GM12891 (cell line): ENCODE data around the gene PLAU.

Source experiments
- PAX5 ChIP-seq: IDR thresholded peaks from 2 replicates; pipeline ENCODE4 v1.6.1; 2011; ENCODE audit warnings: low read length, moderate library complexity, mild to moderate bottlenecking; ENCODE audit not compliant: insufficient read depth, severe bottlenecking
- POLR2A ChIP-seq: IDR thresholded peaks from 2 replicates; pipeline ENCODE4 v1.6.1; 2011; ENCODE audit warnings: low read depth, low read length, control low read depth
- POLR2AphosphoS5 ChIP-seq: IDR thresholded peaks from 2 replicates; pipeline ENCODE4 v1.6.1; 2011; ENCODE audit warnings: low read depth, low read length, control low read depth

- TF ChIP-seq PAX5 (no peak), POLR2A (no peak), POLR2AphosphoS5 (no peak)
Measured at GRCh38 chr10:73866621-73867020, 44.3 kb upstream of the PLAU start.
